HG02970 (cell line): ENCODE measurements around the gene BMP7.
"Not testable (repeated sequence)": the region's sequence is repeated elsewhere in the genome, so short reads cannot be mapped to it uniquely, and the experiment has no call there.

Source experiments
- ATAC-seq: cut with Tn5 transposase; IDR thresholded peaks from one replicate; pipeline ENCODE4 v1.9.1; 2021; ENCODE audit warnings: mild to moderate bottlenecking, moderate library complexity, moderate number of reproducible peaks; ENCODE audit not compliant: unreplicated experiment, low FRiP score

BMP7 gene

GRCh38 chr20:57198132-57199072, 68.0 kb downstream of the BMP7 start:
- no peak for ATAC-seq

- no peak for ATAC-seq
Measured at GRCh38 chr20:57197352-57198131, 68.9 kb downstream of the BMP7 start.

- ATAC-seq: no peak
Measured at GRCh38 chr20:57195469-57196100, 70.9 kb downstream of the BMP7 start.

GRCh38 chr20:57195023-57195422, 71.4 kb downstream of the BMP7 start:
- ATAC-seq: no peak

- ATAC-seq: no peak
Measured at GRCh38 chr20:57194154-57194553, 72.3 kb downstream of the BMP7 start.

GRCh38 chr20:57193094-57193493, 73.3 kb downstream of the BMP7 start:
- ATAC-seq: no peak

GRCh38 chr20:57192311-57192710, 74.1 kb downstream of the BMP7 start:
- no peak for ATAC-seq

- ATAC-seq: not testable (repeated sequence)
Measured at GRCh38 chr20:57191265-57191638, 75.2 kb downstream of the BMP7 start.

GRCh38 chr20:57190536-57191264, 75.7 kb downstream of the BMP7 start:
- no peak for ATAC-seq

GRCh38 chr20:57189713-57190112, 76.7 kb downstream of the BMP7 start:
- no peak for ATAC-seq

GRCh38 chr20:57188576-57189079, 77.8 kb downstream of the BMP7 start:
- no peak for ATAC-seq

- ATAC-seq: no peak
Measured at GRCh38 chr20:57188056-57188455, 78.4 kb downstream of the BMP7 start.

- ATAC-seq: no peak
Measured at GRCh38 chr20:57187068-57187634, 79.3 kb downstream of the BMP7 start.

GRCh38 chr20:57186192-57186591, 80.2 kb downstream of the BMP7 start:
- ATAC-seq: no peak

- ATAC-seq: no peak
Measured at GRCh38 chr20:57185188-57185743, 81.2 kb downstream of the BMP7 start.

- no peak for ATAC-seq
Measured at GRCh38 chr20:57183457-57184009, 82.9 kb downstream of the BMP7 start.

- no peak for ATAC-seq
Measured at GRCh38 chr20:57181639-57182038, 84.8 kb downstream of the BMP7 start.

GRCh38 chr20:57180954-57181353, 85.5 kb downstream of the BMP7 start:
- ATAC-seq: no peak

GRCh38 chr20:57180387-57180786, 86.1 kb downstream of the BMP7 start:
- ATAC-seq: no peak
